B cell (primary cell): ENCODE data around the gene PPFIA4.

Experiments used
- CTCF ChIP-seq: fragments of 200-600 bp; IDR thresholded peaks from one replicate; pipeline ENCODE4 v1.8.0; 2022; ENCODE audit warnings: antibody characterized with exemption, mild to moderate bottlenecking
- EZH2 ChIP-seq: IDR thresholded peaks from 2 replicates; pipeline ENCODE4 v1.6.1; 2012; ENCODE audit warnings: borderline replicate concordance, low read depth, mild to moderate bottlenecking, moderate library complexity, low read length; ENCODE audit not compliant: insufficient read depth, poor library complexity, severe bottlenecking

DNA sequence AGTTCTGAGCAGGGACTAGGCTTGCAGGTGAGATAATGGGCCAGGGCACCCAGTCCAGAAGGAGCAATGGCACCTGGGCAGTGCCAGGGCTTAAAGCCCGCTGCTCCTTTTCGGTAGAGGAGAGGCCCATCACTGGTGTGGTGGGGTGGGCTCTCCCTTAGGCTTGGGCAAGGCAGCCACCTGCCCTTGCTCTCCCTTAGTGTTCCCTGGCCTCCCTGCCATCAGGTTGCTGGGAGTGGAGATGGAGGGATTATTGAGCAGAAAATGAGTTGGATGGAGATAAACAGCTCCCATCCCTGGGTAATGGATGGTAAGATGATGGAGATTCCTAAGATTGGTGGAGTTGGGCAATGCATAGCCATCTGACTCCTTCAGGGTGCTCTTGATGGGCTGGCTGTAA lies 51.7 kb downstream of the PPFIA4 start:
- TF ChIP-seq CTCF (no peak), EZH2 (no peak)
